ENCODE results near the gene NAB2.

The NAB2 gene

DNA sequence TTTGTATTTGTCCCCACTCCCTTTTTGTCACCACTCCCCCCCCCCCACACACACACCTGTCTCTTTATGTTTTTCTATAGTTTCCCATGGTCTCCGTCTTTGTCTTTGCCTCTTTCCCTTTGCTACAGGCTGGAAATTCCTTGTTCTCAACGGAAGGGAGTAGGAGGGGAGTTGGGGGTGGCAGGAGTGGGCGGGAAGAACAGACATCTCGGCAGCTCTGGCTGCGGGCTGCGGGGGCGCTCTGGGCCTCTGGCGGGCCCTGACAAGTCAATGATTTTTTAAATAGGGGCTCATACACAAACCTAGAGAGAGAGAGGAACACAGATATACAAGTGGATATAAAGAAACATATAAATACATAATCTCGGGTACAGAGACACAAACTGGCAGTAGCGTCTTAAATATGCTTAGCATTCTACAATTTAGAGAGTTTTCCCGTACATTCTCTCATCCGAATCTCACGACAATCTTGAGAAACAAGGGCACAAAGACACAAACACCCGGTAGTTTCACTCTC lies 2.4 kb upstream of the NAB2 start (continued):
- TF ChIP-seq ZNF366 (tag by site-specific recombination; conservative IDR thresholded peaks at IDR 0.05), result 0 out of 2 replicates have a peak, but pooled peaks have one; percentile 20
- TF ChIP-seq, protein P1, sequence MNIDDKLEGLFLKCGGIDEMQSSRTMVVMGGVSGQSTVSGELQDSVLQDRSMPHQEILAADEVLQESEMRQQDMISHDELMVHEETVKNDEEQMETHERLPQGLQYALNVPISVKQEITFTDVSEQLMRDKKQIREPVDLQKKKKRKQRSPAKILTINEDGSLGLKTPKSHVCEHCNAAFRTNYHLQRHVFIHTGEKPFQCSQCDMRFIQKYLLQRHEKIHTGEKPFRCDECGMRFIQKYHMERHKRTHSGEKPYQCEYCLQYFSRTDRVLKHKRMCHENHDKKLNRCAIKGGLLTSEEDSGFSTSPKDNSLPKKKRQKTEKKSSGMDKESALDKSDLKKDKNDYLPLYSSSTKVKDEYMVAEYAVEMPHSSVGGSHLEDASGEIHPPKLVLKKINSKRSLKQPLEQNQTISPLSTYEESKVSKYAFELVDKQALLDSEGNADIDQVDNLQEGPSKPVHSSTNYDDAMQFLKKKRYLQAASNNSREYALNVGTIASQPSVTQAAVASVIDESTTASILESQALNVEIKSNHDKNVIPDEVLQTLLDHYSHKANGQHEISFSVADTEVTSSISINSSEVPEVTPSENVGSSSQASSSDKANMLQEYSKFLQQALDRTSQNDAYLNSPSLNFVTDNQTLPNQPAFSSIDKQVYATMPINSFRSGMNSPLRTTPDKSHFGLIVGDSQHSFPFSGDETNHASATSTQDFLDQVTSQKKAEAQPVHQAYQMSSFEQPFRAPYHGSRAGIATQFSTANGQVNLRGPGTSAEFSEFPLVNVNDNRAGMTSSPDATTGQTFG (tag by site-specific recombination; IDR thresholded peaks at IDR 0.05; ENCODE audit: borderline replicate concordance), result no peak
- TF ChIP-seq, protein P2, sequence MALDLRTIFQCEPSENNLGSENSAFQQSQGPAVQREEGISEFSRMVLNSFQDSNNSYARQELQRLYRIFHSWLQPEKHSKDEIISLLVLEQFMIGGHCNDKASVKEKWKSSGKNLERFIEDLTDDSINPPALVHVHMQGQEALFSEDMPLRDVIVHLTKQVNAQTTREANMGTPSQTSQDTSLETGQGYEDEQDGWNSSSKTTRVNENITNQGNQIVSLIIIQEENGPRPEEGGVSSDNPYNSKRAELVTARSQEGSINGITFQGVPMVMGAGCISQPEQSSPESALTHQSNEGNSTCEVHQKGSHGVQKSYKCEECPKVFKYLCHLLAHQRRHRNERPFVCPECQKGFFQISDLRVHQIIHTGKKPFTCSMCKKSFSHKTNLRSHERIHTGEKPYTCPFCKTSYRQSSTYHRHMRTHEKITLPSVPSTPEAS (tag by site-specific recombination; IDR thresholded peaks at IDR 0.05), result 0 out of 2 replicates have a peak, but pooled peaks have one; percentile 14
- TF ChIP-seq, protein P3, sequence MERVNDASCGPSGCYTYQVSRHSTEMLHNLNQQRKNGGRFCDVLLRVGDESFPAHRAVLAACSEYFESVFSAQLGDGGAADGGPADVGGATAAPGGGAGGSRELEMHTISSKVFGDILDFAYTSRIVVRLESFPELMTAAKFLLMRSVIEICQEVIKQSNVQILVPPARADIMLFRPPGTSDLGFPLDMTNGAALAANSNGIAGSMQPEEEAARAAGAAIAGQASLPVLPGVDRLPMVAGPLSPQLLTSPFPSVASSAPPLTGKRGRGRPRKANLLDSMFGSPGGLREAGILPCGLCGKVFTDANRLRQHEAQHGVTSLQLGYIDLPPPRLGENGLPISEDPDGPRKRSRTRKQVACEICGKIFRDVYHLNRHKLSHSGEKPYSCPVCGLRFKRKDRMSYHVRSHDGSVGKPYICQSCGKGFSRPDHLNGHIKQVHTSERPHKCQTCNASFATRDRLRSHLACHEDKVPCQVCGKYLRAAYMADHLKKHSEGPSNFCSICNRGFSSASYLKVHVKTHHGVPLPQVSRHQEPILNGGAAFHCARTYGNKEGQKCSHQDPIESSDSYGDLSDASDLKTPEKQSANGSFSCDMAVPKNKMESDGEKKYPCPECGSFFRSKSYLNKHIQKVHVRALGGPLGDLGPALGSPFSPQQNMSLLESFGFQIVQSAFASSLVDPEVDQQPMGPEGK (tag by site-specific recombination; IDR thresholded peaks at IDR 0.05), result peak; percentile 74; the same call in 1 of the 2 replicates
- TF ChIP-seq, protein P4, sequence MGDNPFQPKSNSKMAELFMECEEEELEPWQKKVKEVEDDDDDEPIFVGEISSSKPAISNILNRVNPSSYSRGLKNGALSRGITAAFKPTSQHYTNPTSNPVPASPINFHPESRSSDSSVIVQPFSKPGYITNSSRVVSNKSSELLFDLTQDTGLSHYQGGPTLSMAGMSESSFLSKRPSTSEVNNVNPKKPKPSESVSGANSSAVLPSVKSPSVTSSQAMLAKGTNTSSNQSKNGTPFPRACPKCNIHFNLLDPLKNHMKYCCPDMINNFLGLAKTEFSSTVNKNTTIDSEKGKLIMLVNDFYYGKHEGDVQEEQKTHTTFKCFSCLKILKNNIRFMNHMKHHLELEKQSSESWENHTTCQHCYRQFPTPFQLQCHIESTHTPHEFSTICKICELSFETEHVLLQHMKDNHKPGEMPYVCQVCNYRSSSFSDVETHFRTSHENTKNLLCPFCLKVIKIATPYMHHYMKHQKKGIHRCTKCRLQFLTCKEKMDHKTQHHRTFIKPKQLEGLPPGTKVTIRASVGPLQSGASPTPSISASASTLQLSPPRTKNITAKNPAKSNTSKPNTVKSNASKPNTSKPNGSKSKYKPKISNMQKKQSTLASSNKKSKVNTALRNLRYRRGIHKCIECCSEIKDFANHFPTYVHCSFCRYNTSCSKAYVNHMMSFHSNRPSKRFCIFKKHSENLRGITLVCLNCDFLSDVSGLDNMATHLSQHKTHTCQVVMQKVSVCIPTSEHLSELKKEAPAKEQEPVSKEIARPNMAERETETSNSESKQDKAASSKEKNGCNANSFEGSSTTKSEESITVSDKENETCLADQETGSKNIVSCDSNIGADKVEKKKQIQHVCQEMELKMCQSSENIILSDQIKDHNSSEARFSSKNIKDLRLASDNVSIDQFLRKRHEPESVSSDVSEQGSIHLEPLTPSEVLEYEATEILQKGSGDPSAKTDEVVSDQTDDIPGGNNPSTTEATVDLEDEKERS (tag by site-specific recombination; IDR thresholded peaks at IDR 0.05), result no peak
- TF ChIP-seq, protein P5, sequence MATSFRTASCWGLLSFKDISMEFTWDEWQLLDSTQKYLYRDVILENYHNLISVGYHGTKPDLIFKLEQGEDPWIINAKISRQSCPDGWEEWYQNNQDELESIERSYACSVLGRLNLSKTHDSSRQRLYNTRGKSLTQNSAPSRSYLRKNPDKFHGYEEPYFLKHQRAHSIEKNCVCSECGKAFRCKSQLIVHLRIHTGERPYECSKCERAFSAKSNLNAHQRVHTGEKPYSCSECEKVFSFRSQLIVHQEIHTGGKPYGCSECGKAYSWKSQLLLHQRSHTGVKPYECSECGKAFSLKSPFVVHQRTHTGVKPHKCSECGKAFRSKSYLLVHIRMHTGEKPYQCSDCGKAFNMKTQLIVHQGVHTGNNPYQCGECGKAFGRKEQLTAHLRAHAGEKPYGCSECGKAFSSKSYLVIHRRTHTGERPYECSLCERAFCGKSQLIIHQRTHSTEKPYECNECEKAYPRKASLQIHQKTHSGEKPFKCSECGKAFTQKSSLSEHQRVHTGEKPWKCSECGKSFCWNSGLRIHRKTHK (tag by site-specific recombination; IDR thresholded peaks at IDR 0.05), result no peak
- TF ChIP-seq ZNF555 (tag by site-specific recombination; conservative IDR thresholded peaks at IDR 0.05), result no peak
- no peak for TF ChIP-seq ZNF747 (tag by site-specific recombination; IDR thresholded peaks at IDR 0.05)
- no peak for TF ChIP-seq ZNF10 (tag by site-specific recombination; IDR thresholded peaks at IDR 0.05)
- TF ChIP-seq ZNF2 (tag by site-specific recombination; IDR thresholded peaks at IDR 0.05), result 0 out of 2 replicates have a peak, but pooled peaks have one; percentile 28
- no peak for TF ChIP-seq GLIS2 (tag by site-specific recombination; IDR thresholded peaks at IDR 0.05)
- TF ChIP-seq, protein P6, sequence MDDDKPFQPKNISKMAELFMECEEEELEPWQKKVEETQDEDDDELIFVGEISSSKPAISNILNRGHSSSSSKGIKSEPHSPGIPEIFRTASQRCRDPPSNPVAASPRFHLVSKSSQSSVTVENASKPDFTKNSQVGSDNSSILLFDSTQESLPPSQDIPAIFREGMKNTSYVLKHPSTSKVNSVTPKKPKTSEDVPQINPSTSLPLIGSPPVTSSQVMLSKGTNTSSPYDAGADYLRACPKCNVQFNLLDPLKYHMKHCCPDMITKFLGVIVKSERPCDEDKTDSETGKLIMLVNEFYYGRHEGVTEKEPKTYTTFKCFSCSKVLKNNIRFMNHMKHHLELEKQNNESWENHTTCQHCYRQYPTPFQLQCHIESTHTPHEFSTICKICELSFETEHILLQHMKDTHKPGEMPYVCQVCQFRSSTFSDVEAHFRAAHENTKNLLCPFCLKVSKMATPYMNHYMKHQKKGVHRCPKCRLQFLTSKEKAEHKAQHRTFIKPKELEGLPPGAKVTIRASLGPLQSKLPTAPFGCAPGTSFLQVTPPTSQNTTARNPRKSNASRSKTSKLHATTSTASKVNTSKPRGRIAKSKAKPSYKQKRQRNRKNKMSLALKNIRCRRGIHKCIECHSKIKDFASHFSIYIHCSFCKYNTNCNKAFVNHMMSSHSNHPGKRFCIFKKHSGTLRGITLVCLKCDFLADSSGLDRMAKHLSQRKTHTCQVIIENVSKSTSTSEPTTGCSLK (tag by site-specific recombination; IDR thresholded peaks at IDR 0.05), result no peak
- no peak for TF ChIP-seq ZNF837 (tag by site-specific recombination; IDR thresholded peaks at IDR 0.05)
- TF ChIP-seq KLF7 (tag by site-specific recombination; IDR thresholded peaks at IDR 0.05; ENCODE audit: borderline replicate concordance), result no peak
- TF ChIP-seq ZNF394 (tag by site-specific recombination; IDR thresholded peaks at IDR 0.05; ENCODE audit: borderline replicate concordance), result no peak
- no peak for TF ChIP-seq ZNF426 (tag by site-specific recombination; IDR thresholded peaks at IDR 0.05)
- TF ChIP-seq TRIM28 (IDR thresholded peaks at IDR 0.05; ENCODE audit: borderline replicate concordance, low read length), result no peak
- no peak for TF ChIP-seq ZNF600 (tag by site-specific recombination; IDR thresholded peaks at IDR 0.05)
- no peak for TF ChIP-seq ZNF629 (tag by site-specific recombination; IDR thresholded peaks at IDR 0.05)
- TF ChIP-seq ZNF16 (tag by site-specific recombination; IDR thresholded peaks at IDR 0.05; ENCODE audit: low read depth), result no peak
- no peak for TF ChIP-seq ZNF223 (tag by site-specific recombination; IDR thresholded peaks at IDR 0.05)
